IPS-18c (cell line): ENCODE measurements around the gene KIAA0513.

Source experiments
- H3K4me3 ChIP-seq: 2 replicates; pipeline ENCODE4 v1.7.0; 2013; ENCODE audit warnings: low read depth, mild to moderate bottlenecking, low read length, moderate library complexity; ENCODE audit not compliant: insufficient read depth
- H3K9me3 ChIP-seq: one replicate; pipeline ENCODE4 v1.6.1; 2013; ENCODE audit warnings: mild to moderate bottlenecking, low read length, moderate library complexity; ENCODE audit not compliant: control insufficient read depth, insufficient read depth

KIAA0513 gene

GRCh38 chr16:85126705-85127378 lies 99.2 kb downstream of the KIAA0513 start:
- H3K9me3 ChIP-seq: no peaks in the 10 kb centered on the region
- no peak overlapping the region for H3K4me3 ChIP-seq

GRCh38 chr16:85127379-85127723 lies 99.8 kb downstream of the KIAA0513 start:
- Histone ChIP-seq H3K4me3 (no peak overlapping the region), H3K9me3 (no peaks in the 10 kb centered on the region)

GRCh38 chr16:85128079-85128837 lies 100.7 kb downstream of the KIAA0513 start:
- Histone ChIP-seq H3K9me3 (no peaks in the 10 kb centered on the region), H3K4me3 (no peak overlapping the region)

GRCh38 chr16:85129876-85130704 lies 102.5 kb downstream of the KIAA0513 start:
- Histone ChIP-seq H3K9me3 (no peaks in the 10 kb centered on the region), H3K4me3 (no peak overlapping the region)

- Histone ChIP-seq H3K4me3 (no peak overlapping the region), H3K9me3 (no peaks in the 10 kb centered on the region)
Observed at GRCh38 chr16:85130705-85131028, 103.1 kb downstream of the KIAA0513 start.

- Histone ChIP-seq H3K4me3 (no peak overlapping the region), H3K9me3 (no peaks in the 10 kb centered on the region)
Observed at GRCh38 chr16:85132456-85133289, 105.1 kb downstream of the KIAA0513 start.

GRCh38 chr16:85133290-85133599 lies 105.7 kb downstream of the KIAA0513 start:
- Histone ChIP-seq H3K4me3 (no peak overlapping the region), H3K9me3 (no peaks in the 10 kb centered on the region)

GRCh38 chr16:85134076-85134788 lies 106.6 kb downstream of the KIAA0513 start:
- no peak overlapping the region for H3K4me3 ChIP-seq
- no peaks in the 10 kb centered on the region for H3K9me3 ChIP-seq

- Histone ChIP-seq H3K9me3 (no peaks in the 10 kb centered on the region), H3K4me3 (no peak overlapping the region)
Observed at GRCh38 chr16:85134789-85135142, 107.2 kb downstream of the KIAA0513 start.

- H3K4me3 ChIP-seq: no peak overlapping the region
- H3K9me3 ChIP-seq: no peaks in the 10 kb centered on the region
Observed at GRCh38 chr16:85136213-85136701, 108.7 kb downstream of the KIAA0513 start.

GRCh38 chr16:85136702-85137322 lies 109.2 kb downstream of the KIAA0513 start:
- Histone ChIP-seq H3K9me3 (no peaks in the 10 kb centered on the region), H3K4me3 (no peak overlapping the region)

GRCh38 chr16:85137323-85138072 lies 109.9 kb downstream of the KIAA0513 start:
- no peak overlapping the region for H3K4me3 ChIP-seq
- no peaks in the 10 kb centered on the region for H3K9me3 ChIP-seq

GRCh38 chr16:85138073-85138824 lies 110.7 kb downstream of the KIAA0513 start:
- no peaks in the 10 kb centered on the region for H3K9me3 ChIP-seq
- H3K4me3 ChIP-seq: no peak overlapping the region

- no peaks in the 10 kb centered on the region for H3K9me3 ChIP-seq
- no peak overlapping the region for H3K4me3 ChIP-seq
Observed at GRCh38 chr16:85138825-85139627, 111.4 kb downstream of the KIAA0513 start.
